ENCODE results near the gene CCDC57. TPM values are rescaled to one million over a fixed set of nuclear protein-coding genes. Genes with fewer than 3 reads are reported as not detected.

The CCDC57 gene
- total RNA-seq, 2 experiments from 2014 or later, result 129 to 135 TPM

GRCh38 chr17:82085931-82086764 lies 126.5 kb downstream of the CCDC57 start:
- POLR2A ChIA-PET, result no interaction called here
- CTCF ChIA-PET, result no interaction called here
- Histone ChIP-seq H3K27ac (ENCODE audit: low read depth in 1 of 2, low read length in 2 of 2) (no peak overlapping the region), H3K4me1 (ENCODE audit: insufficient read depth, low read length) (no peaks in the 10 kb centered on the region), H3K4me3 (ENCODE audit: low read length) (no peak overlapping the region), H3K36me3 (ENCODE audit: insufficient read depth, low read length) (peaks cover 90% of the 10 kb centered on the region), H3K27me3 (ENCODE audit: control insufficient read depth in 1 of 2, insufficient read depth in 2 of 2, low read length in 2 of 2) (no peaks in the 10 kb centered on the region), H3K9me3 (ENCODE audit: control insufficient read depth in 1 of 2, insufficient read depth in 1 of 2, low read length in 2 of 2) (no peaks in the 10 kb centered on the region)
- no peak overlapping the region for H3K4me3 Mint-ChIP-seq
- no peaks in the 10 kb centered on the region for H3K9me3 Mint-ChIP-seq
- no peak overlapping the region for H3K27ac Mint-ChIP-seq
- DNase-seq, result peak in 1 of 14 experiments; percentile 0
- H3K4me1 Mint-ChIP-seq (ENCODE audit: low read depth), result no peaks in the 10 kb centered on the region
- no peak for TF ChIP-seq CTCF (IDR thresholded peaks at IDR 0.05)
- H3K36me3 Mint-ChIP-seq (ENCODE audit: low read depth), result peaks cover 21% of the 10 kb centered on the region
- intact Hi-C loops (cut with DNase I, micrococcal nuclease), result no loop called here
- ATAC-seq (ENCODE audit: poor library complexity), result no peak
- no peaks in the 10 kb centered on the region for H3K27me3 Mint-ChIP-seq

GRCh38 chr17:82085031-82085861 lies 127.4 kb downstream of the CCDC57 start:
- H3K27me3 Mint-ChIP-seq, result no peaks in the 10 kb centered on the region
- no peak overlapping the region for H3K27ac Mint-ChIP-seq
- H3K27ac ChIP-seq (ENCODE audit: low read depth in 1 of 2, low read length in 2 of 2), result no peak overlapping the region
- ATAC-seq (ENCODE audit: poor library complexity) (no peak), DNase-seq (peak in 2 of 14 experiments; percentile 0 to 6)
- H3K36me3 ChIP-seq (ENCODE audit: insufficient read depth, low read length), result peaks cover 90% of the 10 kb centered on the region
- no peak overlapping the region for H3K4me3 Mint-ChIP-seq
- ChIA-PET CTCF (interaction anchor here (0.5 kb wide), 1 partner anchor 31 kb away, joined by 3 read pairs; no protein-coding TSS in a partner anchor), POLR2A (no interaction called here)
- H3K36me3 Mint-ChIP-seq (ENCODE audit: low read depth), result peaks cover 23% of the 10 kb centered on the region
- no peak overlapping the region for H3K4me3 ChIP-seq (ENCODE audit: low read length)
- H3K27me3 ChIP-seq (ENCODE audit: control insufficient read depth in 1 of 2, insufficient read depth in 2 of 2, low read length in 2 of 2), result no peaks in the 10 kb centered on the region
- no peaks in the 10 kb centered on the region for H3K9me3 ChIP-seq (ENCODE audit: control insufficient read depth in 1 of 2, insufficient read depth in 1 of 2, low read length in 2 of 2)
- no peaks in the 10 kb centered on the region for H3K4me1 Mint-ChIP-seq (ENCODE audit: low read depth)
- H3K9me3 Mint-ChIP-seq, result no peaks in the 10 kb centered on the region
- TF ChIP-seq CTCF (IDR thresholded peaks at IDR 0.05), result no peak
- no peaks in the 10 kb centered on the region for H3K4me1 ChIP-seq (ENCODE audit: insufficient read depth, low read length)
- intact Hi-C loops (cut with DNase I, micrococcal nuclease), result no loop called here

DNA sequence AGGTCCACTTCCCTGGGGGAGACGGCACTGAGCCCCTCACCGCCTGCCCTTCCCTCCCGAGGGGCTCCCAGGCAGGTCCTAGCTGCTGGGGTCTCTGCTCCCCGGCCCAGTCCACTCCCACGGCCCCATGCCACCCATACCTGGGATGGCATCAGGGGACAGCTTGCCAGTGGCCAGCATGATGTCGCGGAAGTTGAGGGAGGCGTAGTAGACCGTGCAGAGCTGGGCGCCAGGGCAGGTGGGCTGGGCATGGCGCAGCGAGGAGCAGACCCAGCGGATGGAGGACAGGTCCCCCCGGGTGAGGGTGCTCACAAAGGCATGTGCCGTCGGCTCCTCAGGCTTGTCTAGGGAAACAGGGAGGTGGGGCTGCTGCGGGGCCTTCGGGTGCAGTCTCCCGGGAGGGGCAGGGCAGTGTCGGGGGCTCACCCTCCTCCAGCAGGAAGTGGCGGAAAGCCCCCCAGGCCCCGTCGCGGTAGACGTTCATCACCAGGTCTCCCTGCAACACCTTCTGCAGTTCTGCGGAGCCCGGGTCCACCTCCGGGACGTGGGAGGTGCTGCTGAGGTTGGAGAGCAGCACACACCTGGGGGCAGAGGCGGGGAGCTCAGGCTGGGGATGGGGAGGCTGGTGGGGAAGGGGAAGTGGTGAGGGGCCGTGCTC lies 128.1 kb downstream of the CCDC57 start:
- Mint-ChIP-seq H3K36me3 (ENCODE audit: low read depth) (peaks cover 25% of the 10 kb centered on the region), H3K4me1 (ENCODE audit: low read depth) (no peaks in the 10 kb centered on the region), H3K4me3 (no peak overlapping the region), H3K9me3 (no peaks in the 10 kb centered on the region), H3K27ac (no peak overlapping the region), H3K27me3 (no peaks in the 10 kb centered on the region)
- ATAC-seq (ENCODE audit: poor library complexity) (no peak), DNase-seq (peak in 1 of 14 experiments; percentile 10)
- TF ChIP-seq CTCF (IDR thresholded peaks at IDR 0.05), result no peak
- ChIA-PET CTCF (no interaction called here), POLR2A (no interaction called here)
- Histone ChIP-seq H3K4me3 (ENCODE audit: low read length) (no peak overlapping the region), H3K27me3 (ENCODE audit: control insufficient read depth in 1 of 2, insufficient read depth in 2 of 2, low read length in 2 of 2) (no peaks in the 10 kb centered on the region), H3K9me3 (ENCODE audit: control insufficient read depth in 1 of 2, insufficient read depth in 1 of 2, low read length in 2 of 2) (no peaks in the 10 kb centered on the region), H3K27ac (ENCODE audit: low read depth in 1 of 2, low read length in 2 of 2) (no peak overlapping the region), H3K4me1 (ENCODE audit: insufficient read depth, low read length) (no peaks in the 10 kb centered on the region), H3K36me3 (ENCODE audit: insufficient read depth, low read length) (peaks cover 87% of the 10 kb centered on the region)
- intact Hi-C loops (cut with DNase I, micrococcal nuclease), result no loop called here

Data from CD4-positive, alpha-beta T cell (primary cell).